ENCODE measurements around the gene INTS6L.

The INTS6L gene

DNA sequence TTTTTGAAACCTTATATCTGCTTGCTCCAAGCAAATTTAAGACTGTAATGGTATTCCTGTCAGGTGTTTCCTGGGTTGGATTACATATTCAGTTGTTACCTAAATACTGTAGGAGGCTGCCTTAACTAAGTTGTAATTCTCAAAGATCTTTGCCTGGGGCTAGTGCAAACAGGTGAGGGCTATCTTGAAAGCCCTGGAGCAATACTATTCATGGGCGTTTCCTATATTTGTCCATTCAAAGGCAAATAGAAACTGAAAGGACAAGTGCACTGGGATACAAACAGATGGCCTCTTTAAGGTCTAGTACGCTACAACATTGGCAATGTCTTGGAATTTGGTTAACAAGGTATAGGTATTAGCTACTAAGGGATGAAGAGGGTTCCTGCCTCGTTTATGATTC lies 108.9 kb downstream of the INTS6L start:
- DNase-seq, result no peak

Data from DMS79 (cell line).